ENCODE data around the gene ARSG. TPM values are rescaled to one million over a fixed set of nuclear protein-coding genes. Genes with fewer than 3 reads are reported as not detected.

ARSG gene
- total and polyA plus RNA-seq, 2 donors (not counting 1 experiment from before 2014, with no cell fraction given), result 5.5 to 18.4 TPM

DNA sequence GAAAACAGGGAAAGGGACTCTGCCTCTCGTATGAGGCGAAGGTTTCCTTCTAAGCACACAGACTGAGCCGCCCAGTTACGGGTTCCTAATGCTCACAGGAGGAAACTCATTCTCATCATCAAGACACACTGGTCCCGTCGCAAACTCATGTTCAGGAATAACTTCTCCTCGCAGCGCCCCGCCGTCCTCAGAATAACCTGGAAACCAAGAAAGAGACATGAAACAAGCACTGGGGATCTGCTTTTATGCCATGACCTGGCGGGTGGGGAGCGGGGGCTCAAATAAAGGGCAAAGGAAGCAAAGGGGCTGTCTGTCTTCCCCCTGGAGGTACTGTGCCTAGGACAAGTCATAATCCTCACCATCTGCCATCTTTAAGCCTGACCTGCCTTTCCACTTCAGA lies 134.7 kb downstream of the ARSG start:
- CTCF ChIA-PET, result interaction anchor here (0.6 to 3.5 kb wide), 3 partner anchors 10 to 368 kb away, joined by 4 to 9 read pairs (median 4); no protein-coding TSS in a partner anchor
- Histone ChIP-seq H3K9me3 (ENCODE audit: control extremely low read depth in 1 of 3, control insufficient read depth in 2 of 3, insufficient read depth in 1 of 3, low read length in 2 of 3) (no peaks in the 10 kb centered on the region), H3K4me2 (replicated peaks; ENCODE audit: low read depth, low read length, poor library complexity, severe bottlenecking) (no peak overlapping the region), H3K4me1 (ENCODE audit: control insufficient read depth in 2 of 2, insufficient read depth in 2 of 2, low read length in 2 of 2) (no peaks in the 10 kb centered on the region), H3K27me3 (replicated peaks in 1 of 4; ENCODE audit: control extremely low read depth in 1 of 4, control insufficient read depth in 3 of 4, insufficient read depth in 4 of 4, low read length in 3 of 4) (no peaks in the 10 kb centered on the region), H3K79me2 (ENCODE audit: control insufficient read depth, insufficient read depth, low read length) (no peaks in the 10 kb centered on the region), H3K36me3 (replicated peaks in 1 of 2; ENCODE audit: control extremely low read depth in 1 of 2, control insufficient read depth in 1 of 2, extremely low read depth in 1 of 2, insufficient read depth in 2 of 2, low read length in 1 of 2) (no peaks in the 10 kb centered on the region), H3K4me3 (ENCODE audit: control extremely low read depth in 1 of 5, extremely low read depth in 1 of 5, insufficient read depth in 1 of 5, low read depth in 2 of 5, low read length in 4 of 5) (no peak overlapping the region), H3K27ac (ENCODE audit: low read length in 2 of 2) (no peak overlapping the region), H3K9ac (ENCODE audit: low read length) (no peak overlapping the region), H2AFZ (ENCODE audit: insufficient read depth, low read depth, low read length, poor library complexity, severe bottlenecking) (no peak overlapping the region), H4K20me1 (ENCODE audit: control insufficient read depth, insufficient read depth, low read length, poor library complexity, severe bottlenecking) (no peaks in the 10 kb centered on the region)
- Mint-ChIP-seq H3K4me1 (no peaks in the 10 kb centered on the region), H3K27ac (no peak overlapping the region), H3K4me3 (no peak overlapping the region), H3K9me3 (ENCODE audit: insufficient read depth) (no peaks in the 10 kb centered on the region), H3K27me3 (no peaks in the 10 kb centered on the region)
- ATAC-seq (ENCODE audit: low read depth) (no peak), DNase-seq (no peak)
- TF ChIP-seq EZH2 (IDR thresholded peaks at IDR 0.05; ENCODE audit: borderline replicate concordance, insufficient read depth, low read depth, low read length, poor library complexity, severe bottlenecking) (no peak), CTCF (IDR thresholded peaks at IDR 0.05) (no peak)
- intact Hi-C loops (cut with micrococcal nuclease), result no loop called here
- POLR2A ChIA-PET, result no interaction called here
- WGBS (ENCODE audit: insufficient coverage), result 97% methylated on average over 8 of the region's 12 CpGs

GRCh38 chr17:68427575-68427974 lies 136.3 kb downstream of the ARSG start:
- DNase-seq, result no peak
- Mint-ChIP-seq H3K27me3 (no peaks in the 10 kb centered on the region), H3K9me3 (ENCODE audit: insufficient read depth) (no peaks in the 10 kb centered on the region), H3K27ac (no peak overlapping the region), H3K4me3 (no peak overlapping the region), H3K4me1 (peaks cover 2% of the 10 kb centered on the region)
- ATAC-seq (ENCODE audit: low read depth), result no peak
- no peak overlapping the region for H3K4me2 ChIP-seq (replicated peaks; ENCODE audit: low read depth, low read length, poor library complexity, severe bottlenecking)
- POLR2A ChIA-PET, result no interaction called here
- no peaks in the 10 kb centered on the region for H3K4me1 ChIP-seq (ENCODE audit: control insufficient read depth in 2 of 2, insufficient read depth in 2 of 2, low read length in 2 of 2)
- no peak overlapping the region for H3K4me3 ChIP-seq (ENCODE audit: control extremely low read depth in 1 of 5, extremely low read depth in 1 of 5, insufficient read depth in 1 of 5, low read depth in 2 of 5, low read length in 4 of 5)
- intact Hi-C loops (cut with micrococcal nuclease), result no loop called here
- 87% methylated on average over 7 of the region's 7 CpGs for WGBS (ENCODE audit: insufficient coverage)
- CTCF ChIA-PET, result interaction anchor here (1.4 kb wide), 1 partner anchor 9 kb away, joined by 4 read pairs; no protein-coding TSS in a partner anchor
- no peak for TF ChIP-seq CTCF (IDR thresholded peaks at IDR 0.05)
- no peak for TF ChIP-seq EZH2 (IDR thresholded peaks at IDR 0.05; ENCODE audit: borderline replicate concordance, insufficient read depth, low read depth, low read length, poor library complexity, severe bottlenecking)
- H2AFZ ChIP-seq (ENCODE audit: insufficient read depth, low read depth, low read length, poor library complexity, severe bottlenecking), result no peak overlapping the region
- no peak overlapping the region for H3K9ac ChIP-seq (ENCODE audit: low read length)
- no peaks in the 10 kb centered on the region for H4K20me1 ChIP-seq (ENCODE audit: control insufficient read depth, insufficient read depth, low read length, poor library complexity, severe bottlenecking)
- H3K9me3 ChIP-seq (ENCODE audit: control extremely low read depth in 1 of 3, control insufficient read depth in 2 of 3, insufficient read depth in 1 of 3, low read length in 2 of 3), result no peaks in the 10 kb centered on the region
- H3K27me3 ChIP-seq (replicated peaks in 1 of 4; ENCODE audit: control extremely low read depth in 1 of 4, control insufficient read depth in 3 of 4, insufficient read depth in 4 of 4, low read length in 3 of 4), result no peaks in the 10 kb centered on the region
- H3K79me2 ChIP-seq (ENCODE audit: control insufficient read depth, insufficient read depth, low read length), result no peaks in the 10 kb centered on the region
- H3K27ac ChIP-seq (ENCODE audit: low read length in 2 of 2), result no peak overlapping the region
- H3K36me3 ChIP-seq (replicated peaks in 1 of 2; ENCODE audit: control extremely low read depth in 1 of 2, control insufficient read depth in 1 of 2, extremely low read depth in 1 of 2, insufficient read depth in 2 of 2, low read length in 1 of 2), result no peaks in the 10 kb centered on the region

All from B cell (primary cell).